ENCODE results near the gene TBC1D23. TPM values are rescaled to one million over a fixed set of nuclear protein-coding genes. Genes with fewer than 3 reads are reported as not detected.
A peak's percentile ranks its signal among the peaks of the same experiment; 100 is the strongest.

The TBC1D23 gene
- total RNA-seq = 10 to 100 TPM; 21.9 to 52.7 (median 38.9) TPM
- 10 to 100 TPM; 20.1 to 27.9 TPM for polyA plus RNA-seq
- long read RNA-seq, donor 1, transcript TBC1D23-204 (4 exons, 2,304 nt) = minor isoform, 6 of 145 reads
- long read RNA-seq, donor 1, transcript TBC1D23-202 (19 exons, 3,677 nt) = major isoform, 87 of 145 reads
- long read RNA-seq, donor 1, transcript TBC1D23-201 (18 exons, 3,656 nt) = minor isoform, 5 of 145 reads
- long read RNA-seq, donor 1, partial matches to known transcripts = 15 of 145 reads
- long read RNA-seq, donor 1, other reads (novel, unspliced or antisense) = 32 of 145 reads
- long read RNA-seq, donor 2, transcript TBC1D23-201 (18 exons, 3,656 nt) = major isoform, 5 of 10 reads
- long read RNA-seq, donor 2, partial matches to known transcripts = 0 of 10 reads
- long read RNA-seq, donor 2, other reads (novel, unspliced or antisense) = 0 of 10 reads
- long read RNA-seq, donor 3, transcript TBC1D23-202 (19 exons, 3,677 nt) = major isoform, 61 of 90 reads
- long read RNA-seq, donor 3, partial matches to known transcripts = 11 of 90 reads
- long read RNA-seq, donor 3, other reads (novel, unspliced or antisense) = 15 of 90 reads

DNA sequence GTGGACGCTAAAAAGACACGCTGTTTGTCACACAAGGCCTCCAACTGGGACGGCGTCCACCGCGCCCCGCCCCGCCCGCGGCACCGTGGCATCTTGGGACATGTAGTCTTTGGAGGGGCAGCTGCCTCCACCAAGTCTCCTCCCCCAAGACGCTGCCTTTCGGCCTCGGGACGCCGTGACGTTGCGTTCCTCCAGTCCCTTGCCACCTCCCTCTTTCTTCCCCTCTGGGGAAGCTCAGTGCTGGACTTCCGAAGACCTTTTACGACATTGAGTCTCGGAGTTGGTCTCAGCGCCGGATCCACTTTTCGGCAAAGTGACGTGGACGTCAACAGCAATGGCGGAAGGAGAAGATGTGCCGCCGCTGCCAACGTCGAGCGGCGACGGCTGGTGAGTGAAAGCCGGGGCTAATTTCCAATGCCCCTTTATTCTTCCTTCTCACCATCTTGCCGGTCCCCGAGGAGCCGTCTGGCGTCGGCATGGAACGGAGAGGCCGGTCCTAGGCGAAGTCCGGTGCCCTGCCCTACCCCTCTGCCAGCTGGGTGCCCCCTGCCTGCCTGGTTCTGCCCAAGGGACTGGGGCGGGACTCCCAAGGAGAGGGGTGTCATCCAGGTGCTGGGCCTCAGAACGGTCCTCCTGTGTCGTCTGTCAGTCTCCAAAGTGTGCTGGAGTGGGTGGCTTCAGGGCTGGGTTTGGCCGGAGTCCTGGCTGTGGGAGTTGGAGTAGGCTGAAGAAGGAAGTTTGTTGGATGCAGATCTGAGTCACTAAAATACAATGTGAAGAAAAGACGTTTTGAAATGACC, at the start of gene TBC1D23:
TBC1D23 (plus strand) TSS at position 308 of the 800 bp plus-strand sequence; CDS start at position 335, 27 bp downstream.
- H3K9me3 ChIP-seq = no peaks in the 10 kb centered on the region
- DNase-seq = peak; percentile 96 to 98 (median 97)
- intact Hi-C loops (cut with DNase I) = no loop called here
- WGBS, 3 donors = 0% methylated on average over 49 of the region's 49 CpGs
- H3K4me3 ChIP-seq = peak within 1 kb of the TSS; percentile 73
- H3K4me1 ChIP-seq (ENCODE audit: insufficient read depth) = peaks cover 10% of the 10 kb centered on the region
- TF ChIP-seq POLR2A (IDR thresholded peaks at IDR 0.05) (peak; percentile 91), EP300 (IDR thresholded peaks at IDR 0.05) (no peak)
- no peaks in the 10 kb centered on the region for H3K36me3 ChIP-seq
- H3K27me3 ChIP-seq = no peaks in the 10 kb centered on the region
- H3K27ac ChIP-seq = peak within 1 kb of the TSS; percentile 88 to 90

DNA sequence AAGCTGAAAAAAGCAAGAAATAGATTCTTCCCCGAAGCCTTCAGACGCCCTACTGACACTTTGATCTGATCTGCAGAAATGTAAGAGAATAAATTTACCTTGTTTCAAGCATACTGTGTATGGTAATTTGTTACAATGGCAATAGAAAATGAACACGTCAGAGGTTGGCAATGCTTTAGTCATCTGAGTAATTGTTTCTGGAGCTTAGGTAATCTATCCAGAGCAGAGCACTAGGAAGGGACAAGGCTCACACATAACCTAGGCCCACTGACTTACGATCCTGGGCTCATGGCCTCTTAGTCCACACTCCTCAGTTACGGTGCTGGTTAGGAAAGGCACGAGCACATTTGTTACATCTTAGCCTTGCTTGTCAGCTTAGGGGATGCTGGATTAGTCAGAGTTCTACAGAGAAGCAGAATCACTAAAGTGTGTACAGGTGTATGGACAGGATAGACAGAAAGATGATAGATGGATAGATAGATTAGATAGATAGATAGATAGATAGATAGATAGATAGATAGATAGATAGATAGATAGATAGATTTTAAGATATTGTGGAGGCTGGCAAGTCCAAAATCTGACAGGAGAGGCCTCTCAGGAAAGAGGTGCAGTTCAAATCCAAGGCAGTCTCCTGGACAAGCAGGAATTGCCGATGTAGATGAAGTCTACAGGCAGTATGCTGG, 46.8 kb upstream of the TBC1D23 start:
- Histone ChIP-seq H3K4me1 (ENCODE audit: insufficient read depth) (peaks cover 7% of the 10 kb centered on the region), H3K36me3 (no peaks in the 10 kb centered on the region), H3K27ac (no peak overlapping the region), H3K9me3 (no peaks in the 10 kb centered on the region), H3K27me3 (no peaks in the 10 kb centered on the region), H3K4me3 (no peak overlapping the region)
- WGBS, 3 donors = 89 to 93% (median 93%) methylated on average over 7 of the region's 7 CpGs
- DNase-seq = no peak
- intact Hi-C loops (cut with DNase I) = no loop called here
- TF ChIP-seq POLR2A (IDR thresholded peaks at IDR 0.05) = no peak
- TF ChIP-seq, protein P1, sequence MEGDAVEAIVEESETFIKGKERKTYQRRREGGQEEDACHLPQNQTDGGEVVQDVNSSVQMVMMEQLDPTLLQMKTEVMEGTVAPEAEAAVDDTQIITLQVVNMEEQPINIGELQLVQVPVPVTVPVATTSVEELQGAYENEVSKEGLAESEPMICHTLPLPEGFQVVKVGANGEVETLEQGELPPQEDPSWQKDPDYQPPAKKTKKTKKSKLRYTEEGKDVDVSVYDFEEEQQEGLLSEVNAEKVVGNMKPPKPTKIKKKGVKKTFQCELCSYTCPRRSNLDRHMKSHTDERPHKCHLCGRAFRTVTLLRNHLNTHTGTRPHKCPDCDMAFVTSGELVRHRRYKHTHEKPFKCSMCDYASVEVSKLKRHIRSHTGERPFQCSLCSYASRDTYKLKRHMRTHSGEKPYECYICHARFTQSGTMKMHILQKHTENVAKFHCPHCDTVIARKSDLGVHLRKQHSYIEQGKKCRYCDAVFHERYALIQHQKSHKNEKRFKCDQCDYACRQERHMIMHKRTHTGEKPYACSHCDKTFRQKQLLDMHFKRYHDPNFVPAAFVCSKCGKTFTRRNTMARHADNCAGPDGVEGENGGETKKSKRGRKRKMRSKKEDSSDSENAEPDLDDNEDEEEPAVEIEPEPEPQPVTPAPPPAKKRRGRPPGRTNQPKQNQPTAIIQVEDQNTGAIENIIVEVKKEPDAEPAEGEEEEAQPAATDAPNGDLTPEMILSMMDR (IDR thresholded peaks at IDR 0.05) = no peak
- no peak for TF ChIP-seq EP300 (IDR thresholded peaks at IDR 0.05)

DNA sequence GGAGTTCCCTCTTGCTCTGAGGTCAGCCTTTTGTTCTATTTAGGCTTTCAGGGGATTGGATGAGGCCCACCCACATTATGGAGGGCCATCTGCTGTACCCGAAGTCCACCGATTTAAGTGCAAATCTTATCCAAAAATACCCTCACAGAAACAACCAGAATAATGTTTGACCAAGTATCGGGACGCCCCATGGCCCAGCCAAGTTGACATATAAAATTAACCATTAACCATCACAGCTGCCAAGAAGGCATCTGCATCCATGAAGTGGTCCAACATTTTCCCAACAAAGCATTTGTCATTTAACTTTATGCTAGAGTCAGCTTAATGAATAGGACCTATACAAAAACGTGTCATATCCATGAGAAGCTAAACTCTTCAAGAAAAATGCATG, 46.2 kb upstream of the TBC1D23 start:
- Histone ChIP-seq H3K27me3 (no peaks in the 10 kb centered on the region), H3K36me3 (no peaks in the 10 kb centered on the region), H3K9me3 (no peaks in the 10 kb centered on the region), H3K4me1 (ENCODE audit: insufficient read depth) (peaks cover 7% of the 10 kb centered on the region), H3K27ac (no peak overlapping the region), H3K4me3 (no peak overlapping the region)
- WGBS, 3 donors = 89 to 92% (median 91%) methylated on average over 5 of the region's 5 CpGs
- TF ChIP-seq EP300 (IDR thresholded peaks at IDR 0.05) (no peak), POLR2A (IDR thresholded peaks at IDR 0.05) (no peak)
- TF ChIP-seq, protein P1 (IDR thresholded peaks at IDR 0.05) = no peak
- DNase-seq = no peak
- intact Hi-C loops (cut with DNase I) = no loop called here

DNA sequence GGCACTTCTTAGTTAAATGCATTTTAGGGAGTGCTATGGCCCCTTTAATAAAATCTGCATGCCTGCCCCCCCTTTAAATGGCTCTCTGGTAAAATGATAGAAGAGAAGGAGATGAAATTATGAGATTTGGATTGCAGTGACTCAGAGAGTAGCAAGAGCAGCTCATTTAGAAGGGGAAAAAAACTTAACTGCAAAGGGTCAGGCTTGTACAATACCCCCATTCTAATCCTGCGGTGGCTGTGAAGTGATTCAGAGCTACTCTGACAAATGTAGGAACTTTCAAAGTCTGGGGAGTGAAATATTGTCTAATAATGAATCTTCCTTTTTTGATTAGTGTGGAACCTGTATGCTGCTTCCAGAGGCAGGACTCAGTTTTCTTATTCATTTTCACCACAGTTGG, 44.1 kb upstream of the TBC1D23 start:
- intact Hi-C loops (cut with DNase I) = no loop called here
- Histone ChIP-seq H3K27me3 (no peaks in the 10 kb centered on the region), H3K4me3 (no peak overlapping the region), H3K36me3 (no peaks in the 10 kb centered on the region), H3K4me1 (ENCODE audit: insufficient read depth) (no peaks in the 10 kb centered on the region), H3K27ac (no peak overlapping the region), H3K9me3 (no peaks in the 10 kb centered on the region)
- TF ChIP-seq, protein P1 (IDR thresholded peaks at IDR 0.05) = no peak
- TF ChIP-seq EP300 (IDR thresholded peaks at IDR 0.05) (no peak), POLR2A (IDR thresholded peaks at IDR 0.05) (no peak)
- DNase-seq = no peak
- WGBS, 3 donors = 54 to 89% (median 85%) methylated on average over 1 of the region's 1 CpG
